K562 (cell line): Measurements from ENCODE around the gene DIP2C. TPM values are rescaled to one million over a fixed set of nuclear protein-coding genes. Genes with fewer than 3 reads are reported as not detected.

ENCODE experiments used
- ATAC-seq: fragments of 200-7000 bp; cut with Tn5 transposase; 3 replicates; pipeline ENCODE4 v1.9.1; 2020; ENCODE audit warnings: moderate library complexity
- BruUV-seq: library from RNA; stranded (reverse); fragments of 400-500 nt; replicated peaks from 2 replicates; lab custom pipeline; 2021; lab: Mats Ljungman, UMichigan
- CTCF ChIA-PET: fragments of 300-600 bp; formaldehyde crosslinking; extraction: SDS; loops from one replicate; lab custom pipeline; 2021; ENCODE audit warnings: low intra/inter-chr PET ratio; lab: Yijun Ruan, JAX
- POLR2A ChIA-PET: fragments of 300-600, 350-650 bp; sonication (Branson Sonifier 250); formaldehyde crosslinking; extraction: SDS; loops from one replicate; lab custom pipeline; 2021; ENCODE audit warnings: antibody characterized with exemption, inconsistent platforms; lab: Yijun Ruan, JAX
- DNase-seq, 4 experiments: peaks; one replicate each; pipeline versions ENCODE4 v3.0.0 to v3.0.0-alpha.2; 2011 to 2018; ENCODE audit warnings: low spot score in 3 of 4, mixed read lengths in 3 of 4; ENCODE audit errors: extremely low read depth in 1 of 4
- FAIRE-seq: peaks from 2 replicates; lab custom pipeline; 2011; peaks lifted over from hg19 to GRCh38; lab: Jason Lieb, UNC
- H2AFZ ChIP-seq: 2 replicates; pipeline ENCODE4 v1.6.0; 2011; ENCODE audit warnings: low read depth, low read length, control low read depth, inconsistent platforms
- H3K27ac ChIP-seq: fragments of 200-600 bp; 3 replicates; pipeline ENCODE4 v1.8.0; 2011; ENCODE audit warnings: low read depth, mild to moderate bottlenecking, control low read depth, inconsistent platforms, low read length, moderate library complexity, mixed read lengths; ENCODE audit errors: extremely low read depth
- H3K27me3 ChIP-seq, 2 experiments: fragments of 300-600 bp in 1 of 2; 2 replicates in 1 of 2; 3 replicates in 1 of 2; pipeline versions ENCODE4 v1.6.0 to v1.8.0; 2011; ENCODE audit warnings: inconsistent platforms in 2 of 2, low read length in 2 of 2, mild to moderate bottlenecking in 1 of 2, mixed read lengths in 1 of 2, moderate library complexity in 1 of 2; ENCODE audit not compliant: control insufficient read depth in 2 of 2, insufficient read depth in 2 of 2
- H3K36me3 ChIP-seq: fragments of 300-600 bp; 3 replicates; pipeline ENCODE4 v1.8.0; 2011; ENCODE audit warnings: mild to moderate bottlenecking, low read length, inconsistent platforms; ENCODE audit not compliant: control insufficient read depth, insufficient read depth
- H3K4me1 ChIP-seq, 2 experiments: fragments of 200-600 bp in 1 of 2; replicated peaks in 1 of 2; 2 replicates in 1 of 2; 3 replicates in 1 of 2; pipeline versions ENCODE4 v1.5.1 to v1.8.0; 2011; ENCODE audit warnings: inconsistent platforms in 2 of 2, low read length in 2 of 2, mild to moderate bottlenecking in 1 of 2, mixed read lengths in 1 of 2, moderate library complexity in 1 of 2; ENCODE audit not compliant: control insufficient read depth in 2 of 2, insufficient read depth in 2 of 2
- H3K4me2 ChIP-seq: 2 replicates; pipeline ENCODE4 v1.6.1; 2011; ENCODE audit warnings: low read length, control low read depth, inconsistent platforms, mixed read lengths; ENCODE audit not compliant: insufficient read depth
- H3K4me3 ChIP-seq: fragments of 200-600 bp; sonication (generic), shearing (Covaris generic); 2 replicates; pipeline ENCODE4 v1.5.1; 2016; ENCODE audit warnings: control low read depth, inconsistent platforms
- H3K79me2 ChIP-seq: fragments of 200-600 bp; 3 replicates; pipeline ENCODE4 v1.8.0; 2011; ENCODE audit warnings: low read length, inconsistent platforms; ENCODE audit not compliant: control insufficient read depth, insufficient read depth
- H3K9ac ChIP-seq, 2 experiments: 2 replicates each; pipeline versions ENCODE4 v1.6.0 to v1.6.1; 2011; ENCODE audit warnings: low read depth in 2 of 2, low read length in 2 of 2, control low read depth in 1 of 2, inconsistent platforms in 1 of 2, mild to moderate bottlenecking in 1 of 2, mixed read lengths in 1 of 2; ENCODE audit not compliant: insufficient read depth in 1 of 2
- H3K9me1 ChIP-seq: one replicate; pipeline ENCODE4 v1.6.0; 2011; ENCODE audit warnings: inconsistent platforms, mild to moderate bottlenecking, low read length, moderate library complexity; ENCODE audit not compliant: control insufficient read depth, insufficient read depth
- H3K9me3 ChIP-seq: replicated peaks from 2 replicates; pipeline ENCODE4 v1.5.1; 2011; ENCODE audit warnings: low read depth, low read length, inconsistent platforms; ENCODE audit not compliant: control insufficient read depth, insufficient read depth
- H4K20me1 ChIP-seq: replicated peaks from 2 replicates; pipeline ENCODE4 v1.6.1; 2011; ENCODE audit warnings: low read length, inconsistent platforms, mixed read lengths; ENCODE audit not compliant: control insufficient read depth, insufficient read depth
- ARNT ChIP-seq, 2 experiments: fragments of 450-650 bp; IDR thresholded peaks; 2 replicates each; pipeline ENCODE4 v1.6.1; 2016; ENCODE audit warnings: mild to moderate bottlenecking in 1 of 2
- CHD1 ChIP-seq: fragments of 200-600 bp; sonication (generic); IDR thresholded peaks from one replicate; pipeline ENCODE4 v1.6.1; 2012; ENCODE audit warnings: mild to moderate bottlenecking, moderate library complexity, low read length, inconsistent platforms
- DDX20 ChIP-seq: fragments of 450-650 bp; IDR thresholded peaks from 2 replicates; pipeline ENCODE4 v1.6.1; 2016; ENCODE audit warnings: missing genetic modification characterization, low read depth, mild to moderate bottlenecking, missing compliant biosample characterization, moderate library complexity
- FOXP1 ChIP-seq: sonication (generic); formaldehyde crosslinking; IDR thresholded peaks from 2 replicates; pipeline ENCODE4 v1.8.0; 2022; ENCODE audit warnings: mild to moderate bottlenecking, missing genetic modification reagents
- MCM3 ChIP-seq: fragments of 450-650 bp; IDR thresholded peaks from 2 replicates; pipeline ENCODE4 v1.6.1; 2016
- MYBL2 ChIP-seq, 2 experiments: fragments of 450-650 bp in 1 of 2; sonication (generic) in 1 of 2; formaldehyde crosslinking in 1 of 2; IDR thresholded peaks; 2 replicates each; pipeline versions ENCODE4 v1.6.1 to v1.8.1; 2017 to 2022; ENCODE audit warnings: borderline replicate concordance in 1 of 2, inconsistent platforms in 1 of 2, low read depth in 1 of 2, mild to moderate bottlenecking in 1 of 2, missing genetic modification reagents in 1 of 2, moderate library complexity in 1 of 2
- TAF15 ChIP-seq: fragments of 200-400 bp; formaldehyde crosslinking; IDR thresholded peaks from 2 replicates; pipeline ENCODE4 v1.6.1; 2017; ENCODE audit warnings: mild to moderate bottlenecking, low read depth, low read length, moderate library complexity
- TARDBP ChIP-seq: fragments of 450-650 bp; IDR thresholded peaks from 2 replicates; pipeline ENCODE4 v1.6.1; 2016
- ZBTB9 ChIP-seq: fragments of 450-650 bp; formaldehyde crosslinking; IDR thresholded peaks from 2 replicates; pipeline ENCODE4 v1.4.0; 2020; ENCODE audit warnings: mild to moderate bottlenecking, moderate library complexity
- ZNF511 ChIP-seq: sonication (generic); formaldehyde crosslinking; IDR thresholded peaks from 2 replicates; pipeline ENCODE4 v1.8.0; 2022; ENCODE audit warnings: mild to moderate bottlenecking, missing genetic modification reagents
- WGBS: fragments of 100-300 bp; shearing (Covaris generic); methylation state at CpG from one replicate; pipeline ENCODE4 v1.1.6; 2016; ENCODE audit warnings: low coverage, mixed read lengths; ENCODE audit not compliant: insufficient coverage; ENCODE audit errors: missing lambda C conversion rate; 5-methylcytosine and 5-hydroxymethylcytosine counted together
- in situ Hi-C: fragments of 300-500 bp; cut with MboI; formaldehyde crosslinking; loops from 4 replicates; pipeline ENCODE4 v1.15.0; 2018; ENCODE audit warnings: inconsistent platforms, mixed read lengths
- intact Hi-C: fragments of 100-400 bp; cut with micrococcal nuclease; formaldehyde crosslinking; loops from 2 replicates; pipeline ENCODE4 v1.14.2; 2022
- polyA plus RNA-seq, 8 experiments: library from polyadenylated mRNA; depleted of rRNA in 4 of 8; stranded (reverse) in 5 of 8; unstranded in 3 of 8; fragments of >200 nt; fragmentation: Nextera tagmentation in 2 of 8; fragmentation: Illumina TruSeq in 1 of 8; extraction: Ambion mirVana in 2 of 8; extraction: Trizol in 1 of 8; gene quantifications; 2 replicates each; pipeline versions ENCODE4 v1.2.1 to v1.2.3, GENCODE V29; 2011 to 2014; ENCODE audit warnings: inconsistent platforms in 1 of 8, missing spikeins in 1 of 8
- total RNA-seq, 7 experiments: library from RNA; depleted of rRNA in 6 of 7; stranded (reverse); fragments of >200 nt in 6 of 7; fragmentation: Illumina TruSeq in 2 of 7; extraction: Trizol in 2 of 7; gene quantifications; 2 replicates each; pipeline versions ENCODE4 v1.2.1 to v1.2.3, GENCODE V29; 2011 to 2021; ENCODE audit warnings: low replicate concordance in 1 of 7

Gene DIP2C
- total and polyA plus RNA-seq, 9 of the 15 experiments (the other 6 are each of a cell fraction or from before 2014, with no cell fraction given): 0.01 TPM; not detected in 8

DNA sequence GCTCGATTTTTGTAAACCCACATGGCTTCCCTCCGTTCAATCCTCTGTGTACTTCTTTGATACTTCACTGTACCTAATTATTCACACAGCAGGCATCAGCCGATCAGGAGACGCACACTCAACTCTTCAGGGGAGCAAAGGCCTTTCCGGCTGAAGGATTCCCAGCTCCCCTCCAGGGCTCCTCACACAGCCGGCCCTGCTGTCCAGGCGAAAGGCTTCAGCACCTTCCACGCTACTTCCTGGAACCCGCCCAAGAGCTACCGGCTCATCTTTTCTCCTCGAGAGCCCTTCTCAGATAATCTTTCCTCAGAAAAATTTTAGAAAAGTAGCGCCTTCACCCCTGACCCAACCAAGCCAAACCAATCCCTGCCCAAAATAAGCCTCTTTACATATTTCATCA is 283.8 kb downstream of the DIP2C start:
- 1% methylated on average over 12 of the region's 12 CpGs for WGBS
- no peak overlapping the region for H3K4me2 ChIP-seq
- H3K9me1 ChIP-seq: no peaks in the 10 kb centered on the region
- no peaks in the 10 kb centered on the region for H4K20me1 ChIP-seq
- no peaks in the 10 kb centered on the region for H3K79me2 ChIP-seq
- POLR2A ChIA-PET: no interaction called here
- H3K27ac ChIP-seq: no peak overlapping the region
- peaks cover 21 to 24% of the 10 kb centered on the region in 2 experiments for H3K27me3 ChIP-seq
- no peaks in the 10 kb centered on the region for H3K9me3 ChIP-seq
- H3K36me3 ChIP-seq: no peaks in the 10 kb centered on the region
- no peak for FAIRE-seq
- intact Hi-C loops: no loop called here
- no TSS peak for BruUV-seq
- TF ChIP-seq CHD1: no peak
- no peak overlapping the region for H3K9ac ChIP-seq
- no peaks in the 10 kb centered on the region for H3K4me1 ChIP-seq
- no peak for DNase-seq
- CTCF ChIA-PET: no interaction called here
- no peak for ATAC-seq
- no peak overlapping the region for H3K4me3 ChIP-seq
- no peak overlapping the region for H2AFZ ChIP-seq
- in situ Hi-C loops: no loop called here

GRCh38 chr10:404991-405390 is 284.5 kb downstream of the DIP2C start:
- Histone ChIP-seq H3K36me3 (no peaks in the 10 kb centered on the region), H3K9ac (no peak overlapping the region), H3K4me1 (no peaks in the 10 kb centered on the region), H3K27me3 (peaks cover 21 to 24% of the 10 kb centered on the region in 2 experiments), H3K27ac (no peak overlapping the region), H3K4me2 (no peak overlapping the region), H4K20me1 (no peaks in the 10 kb centered on the region), H3K4me3 (no peak overlapping the region), H3K9me1 (no peaks in the 10 kb centered on the region), H3K79me2 (no peaks in the 10 kb centered on the region), H2AFZ (no peak overlapping the region), H3K9me3 (no peaks in the 10 kb centered on the region)
- in situ Hi-C loops: no loop called here
- ATAC-seq (no peak), DNase-seq (no peak), FAIRE-seq (no peak)
- WGBS: 0% methylated on average over 9 of the region's 9 CpGs
- ChIA-PET POLR2A (no interaction called here), CTCF (interaction anchor here (0.5 kb wide), 1 partner anchor 13 kb away, joined by 3 read pairs; no protein-coding TSS in a partner anchor)
- BruUV-seq: no TSS peak
- intact Hi-C loops: no loop called here
- TF ChIP-seq FOXP1: no peak
- TF ChIP-seq MYBL2 (IDR thresholded peaks at IDR 0.05; ENCODE audit: low read depth): no peak
- TF ChIP-seq MYBL2 (CRISPR knock-in tag; IDR thresholded peaks at IDR 0.05; ENCODE audit: borderline replicate concordance): no peak
- TF ChIP-seq ARNT (IDR thresholded peaks at IDR 0.05): no peak
- TF ChIP-seq ZNF511 (CRISPR knock-in tag): no peak
- no peak for TF ChIP-seq ZBTB9
- no peak for TF ChIP-seq DDX20 (tag)
- TF ChIP-seq MCM3: no peak
- TF ChIP-seq TAF15: no peak
- TF ChIP-seq TARDBP: no peak
